GOT3 (cell line): ENCODE measurements around the gene PRDM15.

ENCODE experiments used
- DNase-seq: peaks from one replicate; lab custom pipeline; 2025; ENCODE audit warnings: mixed read lengths; lab: John Stamatoyannopoulos, UW

Gene PRDM15

DNA sequence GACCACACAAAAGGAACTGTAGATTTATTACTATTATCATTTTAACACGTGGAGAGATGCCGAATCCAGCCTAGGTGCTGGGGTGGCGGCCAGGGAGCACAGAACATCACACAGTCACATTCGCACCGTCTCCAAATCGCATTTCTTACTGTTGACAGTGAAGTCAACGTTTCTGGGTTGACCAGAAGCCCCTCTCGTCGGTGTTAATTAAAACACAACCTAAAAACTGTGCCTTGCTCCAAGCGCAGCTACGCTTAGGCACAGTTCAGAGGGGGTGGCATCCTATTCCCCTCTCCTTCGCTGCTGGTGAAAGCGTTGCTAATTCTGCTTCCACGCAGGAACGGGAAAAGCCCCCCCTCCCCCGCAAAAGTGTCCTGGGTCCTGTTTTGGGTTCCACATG lies 116.4 kb downstream of the PRDM15 start:
- DNase-seq: no peak

GRCh38 chr21:41761934-41762635 lies 117.1 kb downstream of the PRDM15 start:
- DNase-seq: no peak

- no peak for DNase-seq
Measured at GRCh38 chr21:41761211-41761933, 117.8 kb downstream of the PRDM15 start.

DNA sequence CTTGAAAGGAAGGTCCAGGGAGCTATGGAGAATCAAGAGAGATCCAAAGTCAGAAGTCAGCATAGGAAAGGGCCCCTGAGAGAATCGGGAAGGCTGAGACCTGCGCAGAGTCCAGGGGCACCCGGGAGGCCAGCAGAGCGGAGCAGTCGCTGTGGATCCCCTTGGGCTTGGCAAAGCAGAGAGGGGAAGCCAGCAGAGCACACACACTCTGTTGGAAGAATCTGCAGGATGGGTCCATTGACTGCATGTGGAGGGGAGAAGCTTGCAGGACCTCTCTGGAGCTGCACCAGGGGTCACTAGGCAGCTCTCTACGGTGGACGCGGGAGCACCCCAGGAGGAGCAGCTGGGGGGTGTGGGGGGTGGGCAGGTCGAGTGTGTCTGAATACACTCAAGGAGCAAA lies 118.7 kb downstream of the PRDM15 start:
- DNase-seq: no peak

DNA sequence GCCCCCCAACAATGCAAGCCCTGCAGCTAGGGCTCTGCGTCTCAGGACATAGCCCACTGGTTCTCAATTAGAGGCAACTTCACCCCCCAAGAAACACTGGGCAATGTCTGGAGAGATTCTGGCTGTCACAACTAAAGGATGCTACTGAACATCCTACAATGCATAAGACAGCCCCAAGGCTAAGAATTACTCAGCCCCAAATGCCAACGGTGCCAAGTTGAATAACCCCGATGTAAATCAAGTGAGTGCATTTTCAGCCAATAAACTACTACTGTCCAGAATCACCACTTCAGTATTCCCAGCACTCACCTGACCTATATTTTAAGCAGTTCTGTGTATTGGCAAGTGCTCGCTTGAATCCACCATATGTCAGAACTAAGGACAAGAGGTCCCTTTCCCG lies 119.2 kb downstream of the PRDM15 start:
- no peak for DNase-seq

DNA sequence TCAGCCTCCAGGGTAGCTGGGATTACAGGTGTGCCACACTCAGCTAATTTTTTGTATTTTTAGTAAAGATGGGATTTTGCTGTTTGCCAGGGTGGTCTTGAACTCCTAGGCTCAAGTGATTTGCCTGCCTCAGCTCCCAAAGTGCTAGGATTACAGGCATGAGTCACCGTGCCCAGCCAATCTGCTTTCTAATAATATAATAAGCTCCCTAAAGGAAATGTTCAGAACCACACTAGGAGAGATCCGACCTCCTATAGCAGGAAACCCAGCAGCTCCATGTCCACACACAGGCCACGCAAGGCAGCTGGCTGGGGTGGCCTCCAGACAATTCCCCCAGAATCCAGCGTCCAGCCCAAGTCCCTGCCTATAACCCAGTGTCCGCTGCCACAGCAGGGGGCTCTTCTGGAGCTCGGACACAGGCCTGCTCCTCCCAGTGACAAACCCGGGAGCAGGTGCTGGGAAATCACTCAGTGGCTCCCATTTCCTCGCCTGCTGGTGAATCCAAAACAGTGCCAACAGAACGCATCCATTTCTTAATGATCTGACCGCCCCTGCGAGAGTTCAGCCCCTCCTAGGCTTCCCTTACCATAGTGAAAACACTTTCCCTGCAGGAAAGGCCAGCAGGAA lies 119.8 kb downstream of the PRDM15 start:
- no peak for DNase-seq

GRCh38 chr21:41758550-41758949 lies 120.6 kb downstream of the PRDM15 start:
- DNase-seq: no peak

DNA sequence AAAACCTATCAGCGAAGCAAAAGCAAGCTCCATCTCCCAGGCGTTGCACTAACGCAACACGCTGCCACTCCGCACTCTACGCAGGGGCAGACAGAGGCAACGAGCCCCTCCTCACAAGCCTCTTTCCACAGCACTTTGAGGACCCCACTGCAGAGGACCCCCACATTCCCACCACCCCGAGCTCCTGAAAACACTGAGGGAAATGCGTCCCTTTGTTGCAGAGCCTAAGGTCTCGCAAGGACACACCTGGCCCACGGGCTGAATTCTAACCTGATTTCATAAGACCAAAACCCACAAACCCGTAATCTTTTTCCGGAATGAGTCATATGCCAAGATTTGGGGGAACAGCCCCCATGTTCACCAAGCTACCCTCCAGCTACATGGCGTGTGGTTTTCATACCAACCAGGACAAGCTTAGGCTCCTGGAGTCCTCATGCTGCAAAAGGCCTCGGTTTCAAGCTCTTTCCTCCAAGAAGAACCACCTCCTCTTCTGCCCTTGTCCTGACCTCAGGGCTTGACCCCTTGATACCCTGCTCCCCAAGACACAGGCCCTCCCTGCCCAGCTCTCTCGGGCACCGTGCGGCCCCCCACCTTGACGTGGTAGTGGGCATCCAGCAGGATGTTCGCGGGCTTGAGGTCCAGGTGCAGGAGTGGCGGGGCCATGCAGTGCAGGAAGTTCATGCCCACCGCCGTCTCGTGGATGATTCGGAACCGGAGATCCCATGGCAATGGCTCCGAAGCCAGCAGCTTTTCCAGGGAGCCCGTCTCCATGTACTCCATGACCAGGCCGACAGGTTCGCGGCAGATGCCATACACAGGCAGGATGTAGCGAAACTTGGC lies 123.0 kb downstream of the PRDM15 start:
- no peak for DNase-seq

DNA sequence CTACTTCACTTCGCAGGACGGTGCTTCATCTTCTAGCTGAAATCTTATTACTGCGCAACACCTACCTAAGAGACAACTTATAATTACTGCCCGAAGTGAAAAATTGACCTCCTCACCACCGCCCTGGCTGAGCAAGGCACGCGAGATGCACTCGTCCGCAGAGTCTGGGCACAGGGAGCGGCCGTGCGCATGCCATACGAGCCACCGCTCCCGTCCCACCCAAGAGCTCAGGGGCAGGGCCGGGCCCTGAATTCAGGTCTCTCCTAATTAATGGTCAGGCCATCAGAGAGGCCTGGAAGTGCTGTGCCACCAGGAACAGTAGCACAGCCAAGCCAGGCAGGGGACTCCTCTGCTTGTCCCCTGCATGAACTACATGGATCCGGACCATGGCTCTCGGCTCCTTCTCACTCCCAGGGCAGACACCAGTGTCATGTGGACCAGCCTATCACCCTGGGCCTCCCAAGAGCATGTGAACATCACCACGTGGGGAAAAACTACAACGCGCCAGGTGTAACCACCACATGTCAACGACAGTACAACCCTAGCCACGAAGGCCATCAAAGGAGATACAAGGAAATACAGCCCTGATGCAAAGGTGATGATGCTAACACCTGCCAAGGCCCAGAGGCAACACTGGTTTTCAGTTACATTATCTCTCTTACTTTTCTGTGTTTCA lies 123.7 kb downstream of the PRDM15 start:
- DNase-seq: no peak

GRCh38 chr21:41754479-41754891 lies 124.7 kb downstream of the PRDM15 start:
- no peak for DNase-seq

- DNase-seq: no peak
Measured at GRCh38 chr21:41753006-41753898, 125.9 kb downstream of the PRDM15 start.

- DNase-seq: no peak
Measured at GRCh38 chr21:41752231-41752681, 126.9 kb downstream of the PRDM15 start.

- DNase-seq: no peak
Measured at GRCh38 chr21:41751611-41752011, 127.5 kb downstream of the PRDM15 start.

- DNase-seq: no peak
Measured at GRCh38 chr21:41750532-41751151, 128.5 kb downstream of the PRDM15 start.

DNA sequence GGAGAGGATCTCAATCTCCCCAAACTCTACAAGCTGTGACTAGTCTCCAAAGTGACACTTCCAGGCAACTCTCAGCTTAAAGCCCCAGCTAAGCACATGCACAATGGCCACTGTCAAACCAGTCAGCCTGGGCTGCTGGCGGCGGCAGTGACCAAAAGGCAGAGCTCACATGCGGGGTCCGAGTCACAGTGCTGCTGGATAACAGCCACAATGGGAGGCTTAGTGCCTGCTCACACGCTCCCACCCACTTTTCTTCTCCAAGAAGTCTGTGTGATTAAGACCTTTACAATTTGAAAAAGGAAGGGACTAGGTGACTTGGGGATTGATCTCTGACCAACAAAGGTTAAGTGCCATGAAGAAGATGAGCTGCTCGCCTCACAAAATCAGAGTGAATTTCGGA lies 129.1 kb downstream of the PRDM15 start:
- DNase-seq: no peak

- no peak for DNase-seq
Measured at GRCh38 chr21:41749286-41749685, 129.9 kb downstream of the PRDM15 start.
